ENCODE measurements around the gene ELAC2. TPM values are rescaled to one million over a fixed set of nuclear protein-coding genes. Genes with fewer than 3 reads are reported as not detected.

ELAC2 gene
- total and polyA plus RNA-seq, 2 of the 4 experiments (the other 2 are of a cell fraction): 75.2 to 80.7 TPM

DNA sequence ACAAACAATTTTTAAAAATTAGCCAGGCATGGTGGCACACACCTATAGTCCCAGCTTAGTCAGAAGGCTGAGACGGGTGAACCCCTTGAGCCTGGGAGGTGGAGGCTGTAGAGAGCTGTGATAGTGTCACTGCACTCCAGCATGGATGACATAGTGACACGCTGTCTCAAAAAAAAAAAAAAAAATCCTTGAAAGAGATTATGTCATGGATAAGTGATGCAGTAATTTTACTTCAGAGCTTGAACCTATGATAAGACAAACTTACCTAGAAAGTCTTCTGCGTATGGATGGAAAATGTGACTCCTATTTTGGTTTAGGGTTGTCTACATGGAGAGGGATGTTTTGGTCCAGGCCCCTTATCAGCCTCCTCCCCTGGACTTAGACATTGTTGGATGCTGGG lies 51.8 kb downstream of the ELAC2 start:
- no peak overlapping the region for H3K4ac ChIP-seq (ENCODE audit: low read depth, low read length)
- H3K18ac ChIP-seq (ENCODE audit: low read depth, low read length): no peak overlapping the region
- no peak overlapping the region for H2BK5ac ChIP-seq (ENCODE audit: low read depth, low read length, poor library complexity, severe bottlenecking)
- intact Hi-C loops (cut with micrococcal nuclease): no loop called here
- no peak overlapping the region for H3K23ac ChIP-seq (ENCODE audit: low read depth, low read length)
- H2BK20ac ChIP-seq (ENCODE audit: low read depth, low read length): no peak overlapping the region
- H4K8ac ChIP-seq (ENCODE audit: low read depth in 2 of 2, low read length in 2 of 2): no peak overlapping the region
- no peak overlapping the region for H3K27ac ChIP-seq (ENCODE audit: insufficient read depth, low read length)
- no peak overlapping the region for H4K91ac ChIP-seq (ENCODE audit: insufficient read depth, low read depth, low read length)
- H3K9me3 ChIP-seq (ENCODE audit: control insufficient read depth, insufficient read depth, low read length): no peaks in the 10 kb centered on the region
- H2BK120ac ChIP-seq (ENCODE audit: low read depth, low read length): no peak overlapping the region
- H4K20me1 ChIP-seq (ENCODE audit: insufficient read depth, low read length): no peaks in the 10 kb centered on the region
- no peak overlapping the region for H3K4me3 ChIP-seq (ENCODE audit: insufficient read depth, low read depth, low read length)
- no CpG with 5 or more reads among the region's 3 CpGs for WGBS, 2 experiments (ENCODE audit: extremely low coverage in 2 of 2, insufficient read length in 1 of 2)
- no peak overlapping the region for H2AK9ac ChIP-seq (replicated peaks; ENCODE audit: low read depth, low read length, poor library complexity)
- no peak overlapping the region for H2BK15ac ChIP-seq (ENCODE audit: low read depth, low read length)
- no peak overlapping the region for H2AFZ ChIP-seq (replicated peaks; ENCODE audit: low read length, poor library complexity)
- dilution Hi-C loops (cut with HindIII; ENCODE audit: low sequenced_read_pairs, unreplicated experiment): no loop called here
- POLR2A ChIA-PET (ENCODE audit: unreplicated experiment): no interaction called here
- H3K14ac ChIP-seq (replicated peaks; ENCODE audit: low read depth, low read length): no peak overlapping the region
- no peak overlapping the region for H3K56ac ChIP-seq (ENCODE audit: extremely low read depth, insufficient read depth, low read length)
- no peak overlapping the region for H2AK5ac ChIP-seq (ENCODE audit: low read depth, low read length)
- H3K4me1 ChIP-seq (ENCODE audit: control insufficient read depth, insufficient read depth, low read length): no peaks in the 10 kb centered on the region
- no peaks in the 10 kb centered on the region for H3K36me3 ChIP-seq (ENCODE audit: control insufficient read depth, insufficient read depth, low read length)
- ATAC-seq (ENCODE audit: low read depth) (no peak), DNase-seq (no peak)
- no peak overlapping the region for H3K4me2 ChIP-seq (ENCODE audit: low read depth, low read length)
- H3K27me3 ChIP-seq (ENCODE audit: control insufficient read depth, insufficient read depth, low read length): no peaks in the 10 kb centered on the region; the same call in none of the 2 replicates
- CTCF ChIA-PET: no interaction called here
- H4K5ac ChIP-seq (ENCODE audit: low read depth, low read length): no peak overlapping the region
- H3K9me1 ChIP-seq (ENCODE audit: insufficient read depth, low read length): 0 out of 2 replicates have a peak, but pooled peaks cover 2% of the 10 kb centered on the region
- H3K9ac ChIP-seq (ENCODE audit: low read depth, low read length): no peak overlapping the region
- no peaks in the 10 kb centered on the region for H3K79me1 ChIP-seq (ENCODE audit: low read depth in 1 of 2, low read length in 2 of 2)
- TF ChIP-seq BHLHE40 (IDR thresholded peaks at IDR 0.05; ENCODE audit: low read depth, low read length): no peak
- no peak for TF ChIP-seq NFE2L2 (IDR thresholded peaks at IDR 0.05; ENCODE audit: low read depth, low read length)
- TF ChIP-seq RFX5 (IDR thresholded peaks at IDR 0.05; ENCODE audit: low read depth, low read length): no peak
- no peak for TF ChIP-seq MXI1 (IDR thresholded peaks at IDR 0.05; ENCODE audit: borderline replicate concordance, low read depth, low read length)
- TF ChIP-seq SMC3 (IDR thresholded peaks at IDR 0.05; ENCODE audit: low read depth, low read length): no peak
- no peak for TF ChIP-seq MAFK (IDR thresholded peaks at IDR 0.05; ENCODE audit: low read depth, low read length)
- no peak for TF ChIP-seq CHD1 (IDR thresholded peaks at IDR 0.05; ENCODE audit: low read depth, low read length)
- TF ChIP-seq, protein P1, sequence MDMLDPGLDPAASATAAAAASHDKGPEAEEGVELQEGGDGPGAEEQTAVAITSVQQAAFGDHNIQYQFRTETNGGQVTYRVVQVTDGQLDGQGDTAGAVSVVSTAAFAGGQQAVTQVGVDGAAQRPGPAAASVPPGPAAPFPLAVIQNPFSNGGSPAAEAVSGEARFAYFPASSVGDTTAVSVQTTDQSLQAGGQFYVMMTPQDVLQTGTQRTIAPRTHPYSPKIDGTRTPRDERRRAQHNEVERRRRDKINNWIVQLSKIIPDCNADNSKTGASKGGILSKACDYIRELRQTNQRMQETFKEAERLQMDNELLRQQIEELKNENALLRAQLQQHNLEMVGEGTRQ (IDR thresholded peaks at IDR 0.05; ENCODE audit: low read depth, low read length): no peak
- TF ChIP-seq CEBPB (IDR thresholded peaks at IDR 0.05; ENCODE audit: low read depth, low read length): no peak
- TF ChIP-seq RCOR1 (IDR thresholded peaks at IDR 0.05; ENCODE audit: insufficient replicate concordance, low read length): no peak
- no peak for TF ChIP-seq POLR2A (IDR thresholded peaks at IDR 0.05; ENCODE audit: low read depth, low read length)
- TF ChIP-seq MAZ (IDR thresholded peaks at IDR 0.05; ENCODE audit: borderline replicate concordance, low read depth, low read length): no peak
- TF ChIP-seq FOS (IDR thresholded peaks at IDR 0.05; ENCODE audit: low read depth, low read length): no peak
- TF ChIP-seq, protein P2, sequence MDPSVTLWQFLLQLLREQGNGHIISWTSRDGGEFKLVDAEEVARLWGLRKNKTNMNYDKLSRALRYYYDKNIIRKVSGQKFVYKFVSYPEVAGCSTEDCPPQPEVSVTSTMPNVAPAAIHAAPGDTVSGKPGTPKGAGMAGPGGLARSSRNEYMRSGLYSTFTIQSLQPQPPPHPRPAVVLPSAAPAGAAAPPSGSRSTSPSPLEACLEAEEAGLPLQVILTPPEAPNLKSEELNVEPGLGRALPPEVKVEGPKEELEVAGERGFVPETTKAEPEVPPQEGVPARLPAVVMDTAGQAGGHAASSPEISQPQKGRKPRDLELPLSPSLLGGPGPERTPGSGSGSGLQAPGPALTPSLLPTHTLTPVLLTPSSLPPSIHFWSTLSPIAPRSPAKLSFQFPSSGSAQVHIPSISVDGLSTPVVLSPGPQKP (IDR thresholded peaks at IDR 0.05; ENCODE audit: borderline replicate concordance, low read depth, low read length): no peak
- TF ChIP-seq RAD21 (IDR thresholded peaks at IDR 0.05; ENCODE audit: low read length): no peak
- in situ Hi-C loops (cut with MboI; ENCODE audit: low sequenced_read_pairs): no loop called here
- BruUV-seq (replicated peaks): no TSS peak
